DOHH2 (cell line): ENCODE measurements around the gene ZBTB25.

Source experiments
- H3F3A ChIP-seq: fragments of 200-600 bp; sonication (generic), shearing (Covaris generic); 2 replicates; pipeline ENCODE4 v1.6.0; 2016; ENCODE audit warnings: antibody characterized with exemption, mild to moderate bottlenecking; ENCODE audit not compliant: control insufficient read depth, insufficient read depth
- H3K27ac ChIP-seq: fragments of 200-600 bp; sonication (generic); 2 replicates; pipeline ENCODE4 v1.5.1; 2014; ENCODE audit warnings: low read depth, mild to moderate bottlenecking, low read length, moderate library complexity
- H3K27me3 ChIP-seq: fragments of 200-600 bp; sonication (generic); 2 replicates; pipeline ENCODE4 v1.6.1; 2014; ENCODE audit warnings: mild to moderate bottlenecking, low read length, mixed read lengths; ENCODE audit not compliant: control insufficient read depth
- H3K36me3 ChIP-seq: fragments of 200-600 bp; sonication (generic); 2 replicates; pipeline ENCODE4 v1.6.1; 2014; ENCODE audit warnings: mild to moderate bottlenecking, low read length, moderate library complexity, mixed read lengths; ENCODE audit not compliant: control insufficient read depth
- H3K4me1 ChIP-seq: fragments of 200-600 bp; sonication (generic); 2 replicates; pipeline ENCODE4 v1.6.1; 2014; ENCODE audit warnings: mild to moderate bottlenecking, low read length, mixed read lengths; ENCODE audit not compliant: control insufficient read depth
- H3K4me2 ChIP-seq: fragments of 200-600 bp; sonication (generic); 2 replicates; pipeline ENCODE4 v1.6.0; 2014; ENCODE audit warnings: mild to moderate bottlenecking, low read length, moderate library complexity
- H3K4me3 ChIP-seq: fragments of 200-600 bp; sonication (generic); 2 replicates; pipeline ENCODE4 v1.5.1; 2014; ENCODE audit warnings: mild to moderate bottlenecking, low read length, mixed read lengths
- H3K79me2 ChIP-seq: fragments of 200-600 bp; sonication (generic); 2 replicates; pipeline ENCODE4 v1.6.1; 2014; ENCODE audit warnings: mild to moderate bottlenecking, low read length, mixed read lengths; ENCODE audit not compliant: control insufficient read depth
- H3K9me2 ChIP-seq: fragments of 200-600 bp; sonication (generic); replicated peaks from 2 replicates; pipeline ENCODE4 v1.6.1; 2014; ENCODE audit warnings: mild to moderate bottlenecking, low read length, mixed read lengths; ENCODE audit not compliant: control insufficient read depth
- H3K9me3 ChIP-seq: fragments of 200-600 bp; sonication (generic); 2 replicates; pipeline ENCODE4 v1.6.1; 2014; ENCODE audit warnings: antibody characterized with exemption, low read length, mixed read lengths; ENCODE audit not compliant: control insufficient read depth, insufficient read depth
- H4K20me1 ChIP-seq: fragments of 200-600 bp; sonication (generic); 2 replicates; pipeline ENCODE4 v1.6.0; 2014; ENCODE audit warnings: low read depth, mild to moderate bottlenecking, antibody characterized with exemption, low read length, moderate library complexity; ENCODE audit not compliant: control insufficient read depth, insufficient read depth
- CTCF ChIP-seq: fragments of 200-600 bp; sonication (generic); IDR thresholded peaks from one replicate; pipeline ENCODE4 v1.5.1; 2014; ENCODE audit warnings: antibody characterized with exemption, mild to moderate bottlenecking, low read depth, low read length; ENCODE audit not compliant: poor library complexity, severe bottlenecking
- EZH2phosphoT487 ChIP-seq: fragments of 200-600 bp; sonication (generic); IDR thresholded peaks from 2 replicates; pipeline ENCODE4 v1.6.1; 2017; ENCODE audit warnings: borderline replicate concordance, mild to moderate bottlenecking, antibody characterized with exemption, low read length, moderate library complexity, mixed read lengths

The ZBTB25 gene

GRCh38 chr14:64401949-64402348 lies 101.7 kb downstream of the ZBTB25 start:
- Histone ChIP-seq H4K20me1 (peaks cover 2% of the 10 kb centered on the region; the same call in 1 of the 2 replicates), H3K36me3 (peaks cover 52% of the 10 kb centered on the region), H3K4me2 (no peak overlapping the region), H3K4me1 (no peaks in the 10 kb centered on the region), H3K79me2 (peaks cover 79% of the 10 kb centered on the region), H3K9me3 (no peaks in the 10 kb centered on the region), H3K4me3 (no peak overlapping the region), H3F3A (peaks cover 4% of the 10 kb centered on the region; the same call in 1 of the 2 replicates), H3K27me3 (no peaks in the 10 kb centered on the region), H3K9me2 (no peaks in the 10 kb centered on the region), H3K27ac (no peak overlapping the region)
- TF ChIP-seq CTCF, result no peak
- no peak for TF ChIP-seq EZH2phosphoT487

- Histone ChIP-seq H3K4me1 (no peaks in the 10 kb centered on the region), H3K9me2 (no peaks in the 10 kb centered on the region), H3K79me2 (peaks cover 79% of the 10 kb centered on the region), H3K27me3 (no peaks in the 10 kb centered on the region), H3F3A (peaks cover 4% of the 10 kb centered on the region; the same call in 1 of the 2 replicates), H3K36me3 (peaks cover 45% of the 10 kb centered on the region), H3K4me3 (no peak overlapping the region), H3K27ac (no peak overlapping the region), H3K9me3 (no peaks in the 10 kb centered on the region), H3K4me2 (no peak overlapping the region), H4K20me1 (peaks cover 2% of the 10 kb centered on the region; the same call in 1 of the 2 replicates)
- TF ChIP-seq EZH2phosphoT487 (no peak), CTCF (no peak)
These were observed 102.7 kb downstream of the ZBTB25 start for GRCh38 chr14:64400829-64401459.
